HEK293 (cell line): ENCODE results near the gene FBXW11.
"Not testable (repeated sequence)": the region's sequence is repeated elsewhere in the genome, so short reads cannot be mapped to it uniquely, and the experiment has no call there.

ENCODE experiments used
- CTCF ChIA-PET: fragments of 350-600 bp; formaldehyde crosslinking; extraction: SDS; loops from one replicate; lab custom pipeline; 2021; ENCODE audit warnings: antibody characterized with exemption; lab: Yijun Ruan, JAX
- POLR2A ChIA-PET: fragments of 300-600 bp; formaldehyde crosslinking; extraction: SDS; loops from one replicate; lab custom pipeline; 2020; ENCODE audit warnings: antibody characterized with exemption, inconsistent platforms; lab: Yijun Ruan, JAX
- H3K27ac ChIP-seq: fragments of 200-500 bp; sonication (Bioruptor generic); 2 replicates; pipeline ENCODE4 v1.5.1; 2014; ENCODE audit warnings: low read depth, low read length, control low read depth, inconsistent platforms; ENCODE audit errors: extremely low read depth
- H3K36me3 ChIP-seq, 2 experiments: fragments of 200-500 bp in 1 of 2; sonication (Bioruptor generic) in 1 of 2; 1 replicate in 1 of 2; 2 replicates in 1 of 2; pipeline ENCODE4 v1.5.1; 2014 to 2017; ENCODE audit warnings: inconsistent platforms in 2 of 2, low read length in 2 of 2; ENCODE audit not compliant: control insufficient read depth in 2 of 2, insufficient read depth in 1 of 2
- H3K4me1 ChIP-seq: fragments of 200-500 bp; sonication (Bioruptor generic); 2 replicates; pipeline ENCODE4 v1.5.1; 2014; ENCODE audit warnings: mild to moderate bottlenecking, low read length, inconsistent platforms; ENCODE audit not compliant: control insufficient read depth, insufficient read depth
- H3K4me3 ChIP-seq: 2 replicates; pipeline ENCODE4 v1.5.1; 2011; ENCODE audit warnings: low read depth, mild to moderate bottlenecking, control low read depth, low read length, moderate library complexity
- H3K9me3 ChIP-seq: fragments of 200-500 bp; sonication (Bioruptor generic); 2 replicates; pipeline ENCODE4 v1.5.1; 2014; ENCODE audit warnings: low read depth, low read length, inconsistent platforms; ENCODE audit not compliant: control insufficient read depth, insufficient read depth
- KLF16 ChIP-seq: fragments of 450-650 bp; formaldehyde crosslinking; IDR thresholded peaks from 2 replicates; pipeline ENCODE4 v1.5.1; 2017; ENCODE audit warnings: missing biosample characterization, missing genetic modification characterization
- SETDB1 ChIP-seq: IDR thresholded peaks from one replicate; pipeline ENCODE4 v1.6.1; 2017; ENCODE audit warnings: mild to moderate bottlenecking, low read length, moderate library complexity, mixed read lengths; ENCODE audit not compliant: insufficient read length
- YY2 ChIP-seq: fragments of 450-650 bp; formaldehyde crosslinking; IDR thresholded peaks from 2 replicates; pipeline ENCODE4 v1.5.1; 2016; ENCODE audit warnings: missing biosample characterization, missing genetic modification characterization
- ZBTB49 ChIP-seq: fragments of 450-650 bp; formaldehyde crosslinking; IDR thresholded peaks from 2 replicates; pipeline ENCODE4 v1.5.1; 2016; ENCODE audit warnings: missing biosample characterization, missing genetic modification characterization, low read depth
- ZNF112 ChIP-seq: fragments of 450-650 bp; formaldehyde crosslinking; IDR thresholded peaks from 2 replicates; pipeline ENCODE4 v1.5.0; 2017; ENCODE audit warnings: missing biosample characterization, missing genetic modification characterization
- ZNF140 ChIP-seq: fragments of 450-650 bp; formaldehyde crosslinking; IDR thresholded peaks from 2 replicates; pipeline ENCODE4 v1.5.1; 2016; ENCODE audit warnings: missing biosample characterization, missing genetic modification characterization
- ZNF157 ChIP-seq: fragments of 450-650 bp; formaldehyde crosslinking; IDR thresholded peaks from 2 replicates; pipeline ENCODE4 v1.5.1; 2016; ENCODE audit warnings: missing biosample characterization, missing genetic modification characterization
- ZNF324 ChIP-seq: fragments of 450-650 bp; formaldehyde crosslinking; IDR thresholded peaks from 2 replicates; pipeline ENCODE4 v1.5.1; 2016; ENCODE audit warnings: missing biosample characterization, missing genetic modification characterization
- ZNF394 ChIP-seq: fragments of 450-650 bp; formaldehyde crosslinking; IDR thresholded peaks from 2 replicates; pipeline ENCODE4 v1.5.1; 2016; ENCODE audit warnings: missing biosample characterization, missing genetic modification characterization, mild to moderate bottlenecking, moderate library complexity, borderline replicate concordance
- ZNF404 ChIP-seq: fragments of 450-650 bp; formaldehyde crosslinking; IDR thresholded peaks from 2 replicates; pipeline ENCODE4 v1.5.1; 2017; ENCODE audit warnings: missing biosample characterization, missing genetic modification characterization
- ZNF426 ChIP-seq: fragments of 450-650 bp; formaldehyde crosslinking; IDR thresholded peaks from 2 replicates; pipeline ENCODE4 v1.5.1; 2017; ENCODE audit warnings: missing biosample characterization, missing genetic modification characterization, mild to moderate bottlenecking, inconsistent platforms, moderate library complexity
- ZNF473 ChIP-seq: fragments of 450-650 bp; formaldehyde crosslinking; IDR thresholded peaks from 2 replicates; pipeline ENCODE4 v1.5.1; 2017; ENCODE audit warnings: missing biosample characterization, missing genetic modification characterization
- ZNF518A ChIP-seq: fragments of 450-650 bp; formaldehyde crosslinking; conservative IDR thresholded peaks from 2 replicates; pipeline ENCODE4 v1.5.1; 2016; ENCODE audit warnings: low read depth, missing biosample characterization, missing genetic modification characterization
- ZNF530 ChIP-seq: fragments of 450-650 bp; formaldehyde crosslinking; IDR thresholded peaks from 2 replicates; pipeline ENCODE4 v1.5.1; 2016; ENCODE audit warnings: low read depth, missing biosample characterization, missing genetic modification characterization
- ZNF555 ChIP-seq: fragments of 450-650 bp; formaldehyde crosslinking; conservative IDR thresholded peaks from 2 replicates; pipeline ENCODE4 v1.5.1; 2017; ENCODE audit warnings: missing biosample characterization, mild to moderate bottlenecking, missing genetic modification characterization, inconsistent platforms
- ZNF585B ChIP-seq: fragments of 450-650 bp; formaldehyde crosslinking; IDR thresholded peaks from 2 replicates; pipeline ENCODE4 v1.5.1; 2016; ENCODE audit warnings: missing biosample characterization, missing genetic modification characterization
- ZNF623 ChIP-seq: fragments of 450-650 bp; formaldehyde crosslinking; IDR thresholded peaks from 2 replicates; pipeline ENCODE4 v1.5.1; 2016; ENCODE audit warnings: missing biosample characterization, missing genetic modification characterization
- ZNF629 ChIP-seq: fragments of 450-650 bp; formaldehyde crosslinking; IDR thresholded peaks from 2 replicates; pipeline ENCODE4 v1.5.1; 2017; ENCODE audit warnings: missing biosample characterization, missing genetic modification characterization
- ZNF776 ChIP-seq: fragments of 450-650 bp; formaldehyde crosslinking; IDR thresholded peaks from 2 replicates; pipeline ENCODE4 v1.5.0; 2017; ENCODE audit warnings: missing biosample characterization, missing genetic modification characterization, borderline replicate concordance

FBXW11 gene

DNA sequence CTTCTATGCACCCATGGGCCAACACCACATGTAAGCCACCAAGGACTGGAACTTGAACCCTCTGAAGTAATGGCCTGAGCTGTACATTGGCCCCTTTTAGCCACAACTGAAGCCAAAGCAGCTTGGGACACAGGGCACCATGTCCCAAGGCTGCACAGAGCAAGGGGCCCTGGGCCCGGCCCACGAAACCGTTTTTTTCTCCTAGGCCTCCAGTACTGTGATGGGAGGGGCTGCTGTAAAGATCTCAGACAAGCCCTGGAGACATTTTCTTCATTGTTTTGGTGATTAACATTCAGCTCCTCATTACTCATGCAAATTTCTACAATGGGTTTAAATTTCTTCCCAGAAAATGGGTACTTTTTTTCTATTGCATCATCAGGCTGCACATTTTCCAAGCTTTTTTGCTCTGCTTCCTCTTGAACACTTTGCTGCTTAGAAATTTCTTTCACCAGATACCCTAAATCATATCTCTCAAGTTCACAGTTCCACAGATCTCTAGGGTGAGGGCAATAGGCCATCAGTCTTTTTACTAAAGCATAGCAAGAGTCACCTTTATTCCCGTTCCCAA, 25.5 kb upstream of the FBXW11 start:
- Histone ChIP-seq H3K36me3 (no peaks in the 10 kb centered on the region), H3K4me3 (no peak overlapping the region), H3K4me1 (no peaks in the 10 kb centered on the region)
- TF ChIP-seq YY2 (no peak), SETDB1 (peak; percentile 11), ZNF585B (peak; percentile 97), ZNF776 (no peak)
- TF ChIP-seq, all 188 proteins: peak for 2
- ChIA-PET POLR2A (no interaction called here), CTCF (interaction anchor here (0.7 kb wide), 1 partner anchor 489 kb away, joined by 3 read pairs; no protein-coding TSS in a partner anchor)
- no peak overlapping the region for H3K27ac ChIP-seq
- H3K9me3 ChIP-seq = no peaks in the 10 kb centered on the region

DNA sequence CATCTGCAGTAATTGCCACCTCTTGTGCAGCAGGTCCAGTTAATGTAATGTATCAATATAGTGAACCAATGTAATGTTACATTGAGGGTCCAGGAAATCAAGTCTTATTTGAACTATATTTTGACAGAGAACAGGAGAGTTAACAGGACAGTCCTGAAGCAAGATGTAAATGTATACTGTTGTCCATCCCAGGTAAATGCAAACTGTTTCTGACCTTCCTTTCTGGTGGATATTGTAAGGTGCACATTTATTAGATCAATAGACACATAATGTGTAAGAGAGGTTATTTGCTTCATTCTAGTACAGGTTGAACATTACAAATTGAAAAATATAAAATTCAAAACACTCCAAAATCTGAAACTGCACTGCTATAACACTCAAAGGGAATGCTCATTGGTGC, 23.4 kb upstream of the FBXW11 start:
- CTCF ChIA-PET = interaction anchor here (1.1 kb wide), 1 partner anchor 159 kb away, joined by 3 read pairs; no protein-coding TSS in a partner anchor
- TF ChIP-seq ZNF324 (tag by site-specific recombination) (no peak), SETDB1 (peak; percentile 62), ZNF157 (tag by site-specific recombination) (peak; percentile 97)

GRCh38 chr5:172028167-172028566, 21.7 kb upstream of the FBXW11 start:
- TF ChIP-seq ZNF112 (no peak), ZNF629 (tag by site-specific recombination) (no peak), ZNF585B (no peak), ZNF157 (tag by site-specific recombination) (no peak), ZNF473 (tag by site-specific recombination) (no peak), ZNF530 (no peak), KLF16 (tag by site-specific recombination) (no peak), ZNF324 (tag by site-specific recombination) (no peak), ZNF404 (no peak), ZBTB49 (tag by site-specific recombination) (no peak)
- CTCF ChIA-PET = interaction anchor here (1.0 to 1.5 kb wide), 2 partner anchors 12 to 31 kb away, joined by 4 to 8 read pairs; no protein-coding TSS in a partner anchor
- no peaks in the 10 kb centered on the region for H3K4me1 ChIP-seq
- no peaks in the 10 kb centered on the region for H3K36me3 ChIP-seq
- no peaks in the 10 kb centered on the region for H3K9me3 ChIP-seq
- no peak overlapping the region for H3K27ac ChIP-seq
- POLR2A ChIA-PET = no interaction called here
- H3K4me3 ChIP-seq = no peak overlapping the region

More for the DNA sequence above, 23.4 kb upstream of the FBXW11 start:
- POLR2A ChIA-PET = no interaction called here
- Histone ChIP-seq H3K36me3 (no peaks in the 10 kb centered on the region), H3K4me3 (no peak overlapping the region), H3K4me1 (no peaks in the 10 kb centered on the region), H3K27ac (no peak overlapping the region), H3K9me3 (no peaks in the 10 kb centered on the region)

DNA sequence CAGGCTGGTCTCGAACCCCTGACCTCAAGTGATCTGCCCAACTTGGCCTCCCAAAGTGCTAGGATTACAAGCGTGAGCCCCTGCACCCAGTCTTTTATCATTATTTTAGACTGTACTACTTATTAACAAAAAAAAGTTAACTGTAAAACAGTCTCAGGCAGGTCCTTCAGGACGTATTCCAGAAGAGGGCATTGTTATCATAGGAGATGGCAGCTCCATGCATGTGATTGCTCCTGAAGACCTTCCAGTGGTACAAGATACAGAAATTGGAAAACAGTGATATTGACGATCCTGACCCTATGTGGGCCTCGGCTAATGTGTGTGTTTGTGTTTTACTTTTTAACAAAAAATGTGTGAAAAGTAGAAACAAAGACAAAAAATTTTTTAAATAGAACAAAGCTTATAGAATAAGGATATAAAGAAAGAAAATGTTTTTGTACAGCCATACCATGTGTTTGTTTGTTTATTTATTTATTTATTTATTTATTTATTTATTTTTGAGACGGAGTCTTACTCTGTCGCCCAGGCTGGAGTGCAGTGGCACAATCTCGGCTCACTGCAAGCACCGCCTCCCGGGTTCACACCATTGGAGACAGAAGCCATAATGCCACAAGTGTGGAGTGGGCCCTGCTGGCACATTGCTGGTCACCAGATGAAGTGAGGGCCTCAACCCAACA, 13.8 kb upstream of the FBXW11 start:
- POLR2A ChIA-PET, H3K4me3 ChIP-seq, H3K36me3 ChIP-seq, H3K9me3 ChIP-seq, H3K27ac ChIP-seq, H3K4me1 ChIP-seq: not testable (repeated sequence)
- TF ChIP-seq ZNF394 (tag by site-specific recombination) = peak; percentile 63; the same call in 1 of the 2 replicates
- peak; percentile 15; the same call in 1 of the 2 replicates for TF ChIP-seq ZNF140
- peak; percentile 53; the same call in 1 of the 2 replicates for TF ChIP-seq ZNF518A (tag by site-specific recombination)
- 0 out of 2 replicates have a peak, but pooled peaks have one; percentile 19 for TF ChIP-seq ZNF555 (tag by site-specific recombination)
- TF ChIP-seq ZNF426 = peak; percentile 41
- TF ChIP-seq ZNF623 (tag by site-specific recombination) = 0 out of 2 replicates have a peak, but pooled peaks have one; percentile 14
- CTCF ChIA-PET = interaction anchor here (1.0 kb wide), 1 partner anchor 17 kb away, joined by 3 read pairs; no protein-coding TSS in a partner anchor
